Measurements from ENCODE around the gene LPCAT2.

GRCh38 chr16:55469821-55470532 lies 38.9 kb upstream of the LPCAT2 start:
- TF ChIP-seq POLR2A (IDR thresholded peaks at IDR 0.05; ENCODE audit: low read depth, low read length) (no peak), MYC (IDR thresholded peaks at IDR 0.05; ENCODE audit: low read depth, low read length) (no peak)
- TF ChIP-seq, protein P1, sequence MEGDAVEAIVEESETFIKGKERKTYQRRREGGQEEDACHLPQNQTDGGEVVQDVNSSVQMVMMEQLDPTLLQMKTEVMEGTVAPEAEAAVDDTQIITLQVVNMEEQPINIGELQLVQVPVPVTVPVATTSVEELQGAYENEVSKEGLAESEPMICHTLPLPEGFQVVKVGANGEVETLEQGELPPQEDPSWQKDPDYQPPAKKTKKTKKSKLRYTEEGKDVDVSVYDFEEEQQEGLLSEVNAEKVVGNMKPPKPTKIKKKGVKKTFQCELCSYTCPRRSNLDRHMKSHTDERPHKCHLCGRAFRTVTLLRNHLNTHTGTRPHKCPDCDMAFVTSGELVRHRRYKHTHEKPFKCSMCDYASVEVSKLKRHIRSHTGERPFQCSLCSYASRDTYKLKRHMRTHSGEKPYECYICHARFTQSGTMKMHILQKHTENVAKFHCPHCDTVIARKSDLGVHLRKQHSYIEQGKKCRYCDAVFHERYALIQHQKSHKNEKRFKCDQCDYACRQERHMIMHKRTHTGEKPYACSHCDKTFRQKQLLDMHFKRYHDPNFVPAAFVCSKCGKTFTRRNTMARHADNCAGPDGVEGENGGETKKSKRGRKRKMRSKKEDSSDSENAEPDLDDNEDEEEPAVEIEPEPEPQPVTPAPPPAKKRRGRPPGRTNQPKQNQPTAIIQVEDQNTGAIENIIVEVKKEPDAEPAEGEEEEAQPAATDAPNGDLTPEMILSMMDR (IDR thresholded peaks at IDR 0.05; ENCODE audit: extremely low read depth in 1 of 2, insufficient read depth in 1 of 2, low read depth in 1 of 2, low read length in 2 of 2): no peak
